GM19372 (cell line): ENCODE results near the gene KCNQ1OT1.
"Not testable (repeated sequence)": the region's sequence is repeated elsewhere in the genome, so short reads cannot be mapped to it uniquely, and the experiment has no call there.

ENCODE experiments used
- ATAC-seq: cut with Tn5 transposase; IDR thresholded peaks from one replicate; pipeline ENCODE4 v1.9.1; 2021; ENCODE audit warnings: mild to moderate bottlenecking, low read depth, moderate library complexity; ENCODE audit not compliant: unreplicated experiment

The KCNQ1OT1 gene

DNA sequence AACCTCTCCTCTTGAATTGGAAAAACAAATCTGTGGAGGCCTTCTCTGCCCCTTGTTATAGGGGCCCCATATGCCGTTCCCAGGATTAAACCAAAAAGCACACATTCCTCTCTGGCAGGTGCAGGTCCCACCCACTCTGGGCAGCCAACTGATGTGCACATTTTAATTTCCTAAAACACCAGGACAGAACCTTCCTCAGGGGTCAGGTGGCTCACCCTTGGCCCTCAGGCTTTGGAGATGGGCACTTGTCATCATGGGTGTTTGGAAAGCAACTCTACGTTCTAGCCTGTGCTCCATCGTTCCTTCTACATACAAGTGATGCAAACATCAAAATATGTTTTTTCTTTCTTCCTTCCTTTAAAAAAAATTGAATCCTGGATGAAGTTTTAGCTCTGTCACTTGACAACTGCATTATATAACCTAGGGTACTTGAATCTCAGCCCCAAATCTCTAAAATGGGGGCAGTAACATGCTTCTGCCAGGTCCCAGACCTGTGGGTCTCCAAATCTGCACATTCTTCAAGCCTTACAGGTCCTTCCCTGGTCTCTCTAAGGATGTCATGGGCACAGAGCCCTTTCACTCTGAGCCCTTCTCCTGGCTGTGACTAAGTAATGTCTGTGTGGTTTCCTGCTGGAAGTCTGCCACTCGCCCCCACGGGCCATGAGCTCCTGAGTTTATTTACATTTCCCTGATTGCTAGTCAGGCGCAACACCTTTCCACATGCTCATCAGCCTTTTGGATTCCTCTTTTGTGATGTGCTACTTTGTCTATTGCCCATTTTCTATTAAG is 43.8 kb downstream of the KCNQ1OT1 start:
- ATAC-seq = no peak

GRCh38 chr11:2655016-2655719 is 44.6 kb downstream of the KCNQ1OT1 start:
- no peak for ATAC-seq

DNA sequence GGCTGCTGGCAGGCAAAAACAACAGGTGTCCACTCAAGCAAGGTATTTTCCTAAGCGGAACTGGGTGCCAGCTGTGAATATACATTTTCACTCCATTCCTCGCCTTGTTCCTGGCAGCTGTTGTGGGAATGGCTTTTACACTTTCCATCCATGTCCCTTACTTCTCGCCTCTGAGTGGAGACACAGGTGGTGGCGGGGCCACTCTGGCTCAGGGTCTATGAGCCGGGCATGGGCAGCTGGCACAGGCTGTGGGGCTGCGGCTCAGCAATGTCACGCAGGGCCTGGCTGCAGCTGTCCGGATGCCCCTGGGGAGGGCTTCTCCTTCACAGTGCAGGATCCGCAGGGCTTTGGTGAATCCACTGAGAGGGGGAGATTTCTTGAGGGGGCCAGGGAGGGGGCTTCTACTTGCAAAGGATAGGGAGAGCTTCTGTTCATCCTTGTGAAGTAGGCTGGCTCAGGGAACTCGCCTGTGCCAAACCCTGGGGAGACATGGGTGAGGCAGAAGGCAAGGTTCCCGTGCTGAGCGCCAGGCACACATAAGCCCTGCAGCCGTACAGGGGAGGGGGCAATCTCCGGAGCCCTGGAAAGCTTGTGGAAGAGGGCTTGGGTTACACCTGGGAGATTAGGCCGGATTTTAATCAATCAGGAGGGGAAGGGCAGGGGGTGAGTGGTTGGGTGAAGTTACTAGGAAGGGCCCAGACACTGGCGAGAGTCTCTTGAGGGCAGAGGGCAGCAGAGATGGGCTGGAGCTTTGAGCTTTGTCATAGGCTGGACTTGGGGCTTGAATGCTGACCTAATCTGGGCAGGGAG is 45.7 kb downstream of the KCNQ1OT1 start:
- no peak for ATAC-seq

DNA sequence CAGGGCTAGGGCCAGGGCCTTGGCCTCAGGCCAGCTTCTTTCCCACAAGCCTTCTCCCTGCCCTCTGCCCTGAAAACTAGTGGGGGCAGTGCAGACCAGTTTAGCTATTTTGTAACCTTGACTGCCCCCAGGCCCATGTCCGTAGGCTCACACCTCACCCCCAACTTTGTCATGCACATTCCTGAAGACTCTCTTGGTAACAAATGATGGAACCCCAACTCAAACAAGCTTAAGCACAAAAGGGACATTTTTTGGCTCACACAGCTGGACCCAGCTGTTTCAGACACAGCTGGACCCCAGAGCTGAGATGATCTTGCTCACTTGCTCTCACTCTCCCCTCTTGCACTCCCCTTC is 46.6 kb downstream of the KCNQ1OT1 start:
- no peak for ATAC-seq

- ATAC-seq = no peak
Measured at GRCh38 chr11:2652333-2653197, 47.2 kb downstream of the KCNQ1OT1 start.

GRCh38 chr11:2651826-2652271 is 47.9 kb downstream of the KCNQ1OT1 start:
- ATAC-seq = no peak

GRCh38 chr11:2651054-2651617 is 48.7 kb downstream of the KCNQ1OT1 start:
- ATAC-seq = no peak

DNA sequence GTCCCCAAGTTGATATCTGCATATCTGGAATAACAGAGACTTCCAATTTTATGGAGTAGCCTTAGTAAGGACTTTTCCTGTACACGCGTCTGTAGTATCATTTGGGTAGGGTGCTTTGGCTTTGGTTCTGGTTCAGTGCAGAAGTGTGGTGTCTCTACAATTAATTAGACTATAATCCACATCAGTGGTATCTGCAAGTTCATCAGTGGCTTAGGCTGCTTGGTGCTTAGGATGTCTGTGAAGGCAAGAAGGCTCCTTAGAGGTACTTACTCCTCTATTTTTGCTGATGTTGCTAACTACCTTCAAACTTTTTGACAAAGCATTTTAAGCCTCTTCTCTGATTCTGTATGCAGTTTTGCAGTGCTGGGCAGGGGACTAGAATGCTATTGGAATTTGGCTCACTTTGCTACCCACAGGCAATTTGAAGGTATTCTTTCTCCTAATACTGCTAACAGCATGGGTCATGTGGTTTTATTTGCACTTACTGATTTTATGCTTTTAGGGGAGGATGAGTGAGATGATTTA is 49.4 kb downstream of the KCNQ1OT1 start:
- ATAC-seq = no peak

GRCh38 chr11:2649848-2650247 is 49.9 kb downstream of the KCNQ1OT1 start:
- no peak for ATAC-seq

DNA sequence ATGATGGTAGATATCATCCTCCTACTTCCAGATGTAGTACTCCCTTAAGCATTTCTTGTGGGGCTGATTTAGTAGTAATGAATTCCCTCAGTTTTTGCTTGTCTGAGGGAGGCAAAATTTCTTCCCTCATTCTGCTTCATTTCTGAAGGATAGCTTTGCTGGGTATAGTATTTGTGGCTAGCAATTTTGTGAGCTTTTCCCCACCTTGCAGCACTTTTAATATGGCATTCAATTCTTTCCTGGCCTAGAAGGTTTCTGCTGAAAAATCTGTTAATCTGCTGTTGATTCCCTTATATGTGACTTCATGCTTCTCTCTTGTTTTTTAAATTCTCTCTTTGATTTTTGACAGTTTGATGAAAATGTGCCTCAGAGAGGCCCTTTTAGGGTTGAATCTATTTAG is 50.4 kb downstream of the KCNQ1OT1 start:
- ATAC-seq = no peak

- no peak for ATAC-seq
Measured at GRCh38 chr11:2647953-2648352, 51.8 kb downstream of the KCNQ1OT1 start.

DNA sequence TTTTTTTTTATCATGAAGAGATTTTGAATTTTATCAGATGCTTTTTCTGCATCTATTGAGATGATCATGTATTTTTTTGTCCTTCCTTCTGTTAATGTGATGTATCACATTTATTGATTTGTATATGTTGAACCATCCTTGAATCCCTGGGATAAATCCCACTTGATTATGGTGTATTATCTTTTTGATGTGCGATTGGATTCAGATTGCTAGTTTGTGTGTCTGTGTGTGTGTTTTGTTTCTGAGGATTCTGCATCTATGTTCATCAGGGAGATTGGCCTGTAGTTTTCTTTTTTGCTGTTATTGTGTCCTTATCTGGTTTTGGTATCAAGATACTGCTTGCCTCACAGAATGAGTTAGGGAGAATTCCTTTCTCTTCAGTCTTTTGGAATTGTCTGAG is 52.6 kb downstream of the KCNQ1OT1 start:
- ATAC-seq = no peak

GRCh38 chr11:2645779-2646118 is 54.0 kb downstream of the KCNQ1OT1 start:
- no peak for ATAC-seq

DNA sequence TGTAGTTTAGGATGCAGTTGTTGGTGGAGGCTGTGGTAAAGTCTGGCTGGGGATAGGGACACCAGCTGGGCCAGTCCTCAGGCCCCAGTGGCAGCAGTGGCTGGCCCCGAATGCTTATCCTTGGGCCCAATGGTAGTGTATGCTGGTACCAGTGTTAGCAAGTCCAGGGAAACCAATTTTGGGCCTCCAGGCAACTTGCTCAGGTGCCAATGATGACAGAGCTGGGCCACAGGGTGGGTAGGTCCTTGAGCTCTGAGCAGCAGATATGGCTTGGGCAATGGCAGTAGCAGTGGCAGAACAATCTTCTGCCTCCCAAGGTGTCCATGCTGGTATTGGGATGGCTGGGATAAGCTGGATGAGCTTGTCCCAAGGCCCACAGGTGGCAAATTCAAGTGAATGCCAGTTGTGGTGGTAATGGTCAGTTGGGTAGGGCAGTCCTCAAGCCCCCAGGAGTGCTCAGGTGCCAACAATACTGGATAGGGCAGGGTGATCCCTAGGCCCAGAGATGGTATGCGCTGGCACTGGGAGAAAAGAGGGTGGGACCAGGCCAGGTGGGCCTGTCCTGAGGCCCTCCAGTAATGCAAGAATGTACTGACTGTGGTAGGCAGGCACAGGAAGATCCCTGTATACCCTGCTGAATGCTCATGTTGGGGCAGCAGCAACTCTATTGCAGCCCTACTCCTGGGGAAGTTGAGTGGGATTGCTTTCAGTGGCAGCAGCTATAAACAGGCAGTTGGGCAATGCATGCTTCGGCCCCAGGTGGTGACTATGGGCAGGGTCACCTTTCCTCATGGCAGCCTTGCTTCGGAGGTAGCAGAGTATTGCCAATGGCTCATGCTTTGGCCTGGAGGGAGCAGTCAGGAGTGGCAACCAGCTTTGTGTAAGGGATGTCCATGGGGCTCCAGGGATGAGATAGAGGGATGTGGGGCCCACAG is 54.7 kb downstream of the KCNQ1OT1 start:
- ATAC-seq = no peak

- ATAC-seq = no peak
Measured at GRCh38 chr11:2643746-2644145, 56.0 kb downstream of the KCNQ1OT1 start.

GRCh38 chr11:2641623-2642022 is 58.2 kb downstream of the KCNQ1OT1 start:
- no peak for ATAC-seq

DNA sequence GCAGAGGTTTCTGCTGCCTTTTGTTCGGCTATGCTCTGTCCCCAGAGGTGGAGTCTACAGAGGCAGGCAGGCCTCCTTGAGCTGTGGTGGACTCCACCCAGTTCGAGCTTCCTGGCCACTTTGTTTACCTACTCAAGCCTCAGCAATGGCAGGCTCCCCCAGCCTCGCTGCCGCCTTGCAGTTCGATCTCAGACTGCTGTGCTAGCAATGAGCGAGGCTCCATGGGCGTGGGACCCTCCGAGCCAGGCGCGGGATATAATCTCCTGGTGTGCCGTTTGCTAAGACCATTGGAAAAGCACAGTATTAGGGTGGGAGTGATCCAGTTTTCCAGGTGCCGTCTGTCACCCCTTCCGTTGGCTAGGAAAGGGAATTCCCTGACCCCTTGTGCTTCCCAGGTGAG is 60.0 kb downstream of the KCNQ1OT1 start:
- ATAC-seq = not testable (repeated sequence)

- no peak for ATAC-seq
Measured at GRCh38 chr11:2631161-2631560, 68.6 kb downstream of the KCNQ1OT1 start.

DNA sequence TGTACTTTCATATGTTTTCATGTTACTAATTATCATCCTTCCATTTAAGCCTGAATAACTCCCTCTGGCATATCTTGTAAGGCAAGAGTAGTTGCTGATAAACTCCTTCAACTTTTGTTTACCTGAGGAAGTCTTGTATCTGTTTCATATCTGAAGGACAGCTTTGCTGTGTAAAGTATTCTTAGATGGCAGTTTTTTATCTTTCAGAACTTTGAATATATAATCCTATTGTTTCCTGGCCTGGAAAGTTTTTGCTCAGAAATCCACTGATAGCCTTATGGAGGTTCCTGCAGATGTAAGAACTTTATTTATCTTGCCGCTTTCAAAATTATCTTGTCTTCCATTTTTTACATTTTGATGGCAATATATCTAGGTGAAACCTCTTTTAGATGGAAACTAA is 69.1 kb downstream of the KCNQ1OT1 start:
- no peak for ATAC-seq
